HG02642 (cell line): ENCODE results near the gene SEMA4D.
A peak's percentile ranks its signal among the peaks of the same experiment; 100 is the strongest.

Experiments
- ATAC-seq: cut with Tn5 transposase; IDR thresholded peaks from one replicate; pipeline ENCODE4 v1.9.1; 2021; ENCODE audit warnings: mild to moderate bottlenecking; ENCODE audit not compliant: unreplicated experiment, poor library complexity

SEMA4D gene

DNA sequence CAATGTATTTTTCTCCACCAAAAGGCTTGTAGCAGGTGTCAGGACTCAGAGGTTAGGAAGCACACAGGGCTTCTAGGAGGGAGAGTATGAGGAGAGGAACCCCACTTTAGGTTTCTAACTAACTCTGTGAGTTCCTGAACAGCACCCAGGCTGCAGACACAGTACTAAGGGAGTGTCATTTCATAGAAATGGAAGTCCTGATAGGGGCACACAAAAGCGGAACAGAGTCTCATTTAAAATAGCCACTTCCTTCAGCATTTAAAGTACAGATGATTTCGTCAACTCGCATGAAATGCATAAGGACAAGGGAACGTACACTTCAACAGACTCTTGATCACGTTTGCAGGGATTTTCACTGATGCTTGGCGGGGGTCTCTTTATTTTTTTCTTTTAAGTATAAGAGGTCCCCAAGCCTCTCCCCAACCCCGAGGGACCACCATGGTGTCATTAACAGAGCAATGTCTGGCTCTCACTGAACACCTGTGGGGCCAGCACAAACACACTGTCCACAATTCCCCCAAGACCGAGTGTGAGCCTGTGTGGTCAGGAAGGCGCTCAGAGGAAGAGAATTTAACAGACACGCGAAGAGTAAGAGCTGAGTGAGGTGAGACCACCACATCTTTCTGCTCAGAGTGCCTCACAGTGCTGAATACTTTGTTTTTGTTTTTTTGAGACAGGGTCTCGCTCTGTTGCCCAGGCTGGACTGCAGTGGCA, 97.4 kb downstream of the SEMA4D start:
- ATAC-seq, result peak; percentile 71

DNA sequence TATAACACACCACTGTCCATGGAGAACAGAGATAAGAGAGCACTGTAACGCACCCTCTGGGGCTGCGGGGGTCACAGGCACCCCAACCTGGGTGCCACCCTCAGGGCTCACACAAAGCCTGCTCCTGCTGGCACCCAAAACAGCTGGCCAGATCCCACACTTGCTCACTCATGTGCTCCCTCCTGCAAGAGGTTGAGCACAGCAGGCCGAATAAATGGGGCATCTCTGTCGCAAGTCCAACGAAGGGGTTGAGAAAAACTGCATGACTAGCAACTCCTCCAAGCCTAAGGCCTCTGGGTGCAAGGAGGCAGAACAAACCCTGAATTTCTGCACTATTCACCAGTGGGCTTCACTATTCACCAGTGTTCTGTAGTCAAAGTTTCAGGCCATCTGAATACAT, 99.3 kb downstream of the SEMA4D start:
- no peak for ATAC-seq

DNA sequence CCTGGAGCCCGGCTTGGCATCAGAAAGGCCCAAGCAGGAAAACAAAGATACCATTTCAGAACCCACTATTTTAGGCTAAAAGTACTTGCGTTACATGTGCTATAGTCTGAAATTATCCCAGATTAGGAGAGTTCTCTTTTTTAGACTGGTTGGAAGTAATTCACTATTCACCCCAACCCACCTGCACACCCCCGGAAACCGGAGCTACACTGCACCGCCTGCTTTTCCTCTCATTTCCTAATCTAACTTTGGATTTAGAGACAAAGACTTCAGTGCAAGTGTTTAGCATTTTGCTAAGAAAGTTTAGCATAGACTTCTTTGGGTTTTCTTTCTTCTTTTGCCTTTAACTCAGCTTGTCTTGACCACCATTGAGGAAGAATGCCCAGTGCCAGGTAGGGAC, 100.4 kb downstream of the SEMA4D start:
- no peak for ATAC-seq

DNA sequence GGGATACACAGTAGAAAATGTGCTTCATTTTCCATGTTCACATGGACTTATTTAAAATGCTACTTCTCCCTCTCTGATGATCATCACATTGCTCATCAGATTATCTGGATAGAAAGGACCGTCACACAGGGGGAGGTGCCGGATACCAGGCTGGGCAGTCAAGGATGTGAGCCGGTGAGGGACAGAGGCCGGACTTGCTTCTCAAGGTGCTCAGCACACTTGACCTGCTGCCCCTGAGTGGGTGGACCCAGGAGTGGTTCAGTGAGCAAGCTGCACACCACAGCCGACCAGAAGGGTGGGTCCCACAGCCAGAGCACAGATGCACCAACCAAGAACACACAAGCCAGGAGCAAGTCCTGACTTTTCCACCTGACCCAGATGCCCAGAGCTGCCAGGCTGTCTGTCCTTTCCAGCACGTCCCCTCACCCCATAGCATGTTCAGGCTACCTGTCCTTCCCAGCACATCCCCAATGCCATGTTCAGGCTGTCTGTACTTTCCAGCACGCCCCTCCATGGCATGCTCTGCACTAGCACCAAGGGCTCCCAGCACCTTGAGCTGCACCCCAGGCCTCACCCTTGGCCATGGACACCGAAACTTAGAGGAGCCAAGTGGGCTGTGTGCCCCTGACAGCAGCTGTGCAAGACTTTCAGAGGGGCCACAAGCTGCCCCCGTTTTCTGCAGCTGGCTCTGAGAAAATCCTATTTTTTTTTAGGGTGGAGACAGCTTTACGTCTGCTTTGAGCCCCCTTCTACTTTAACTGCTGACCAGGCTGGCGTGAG, 101.8 kb downstream of the SEMA4D start:
- ATAC-seq, result no peak

DNA sequence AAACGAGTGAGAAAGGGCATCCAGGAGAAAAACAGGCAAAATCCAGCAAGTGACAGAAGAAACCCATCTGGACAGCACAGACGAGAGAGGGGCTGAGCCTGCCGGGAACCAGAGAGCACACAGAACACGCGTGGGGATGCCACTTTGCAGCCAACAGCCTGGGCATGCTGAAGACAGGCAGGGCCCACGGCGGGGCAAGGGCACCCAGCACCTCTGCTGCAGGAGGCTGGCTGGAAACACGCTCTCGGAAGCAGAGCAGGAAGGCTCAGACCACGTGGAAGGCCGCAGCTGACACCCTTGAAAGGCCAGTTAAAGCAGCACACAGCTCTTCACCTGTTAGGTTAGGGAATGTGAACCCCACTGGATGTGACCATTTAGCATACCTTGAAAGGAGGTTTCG, 103.5 kb downstream of the SEMA4D start:
- no peak for ATAC-seq

DNA sequence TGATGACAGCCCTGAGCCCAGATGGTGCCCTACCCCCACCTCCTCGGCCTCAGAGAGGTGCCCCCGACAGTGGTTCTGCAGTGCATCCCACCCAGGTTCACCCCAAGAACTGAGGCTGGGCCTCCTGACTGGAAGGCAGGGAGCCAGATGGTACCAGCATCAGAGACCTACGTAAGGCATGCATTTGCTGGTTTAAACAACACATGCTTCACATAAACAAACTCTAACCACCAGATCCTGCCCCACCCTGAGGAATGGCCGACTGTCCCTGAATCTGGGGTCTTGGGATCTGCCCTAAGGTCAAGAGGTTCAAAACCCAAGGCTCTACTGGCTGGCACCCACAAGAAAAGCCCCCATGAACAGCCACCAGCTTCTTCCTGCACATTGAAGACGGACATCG, 106.3 kb downstream of the SEMA4D start:
- no peak for ATAC-seq

DNA sequence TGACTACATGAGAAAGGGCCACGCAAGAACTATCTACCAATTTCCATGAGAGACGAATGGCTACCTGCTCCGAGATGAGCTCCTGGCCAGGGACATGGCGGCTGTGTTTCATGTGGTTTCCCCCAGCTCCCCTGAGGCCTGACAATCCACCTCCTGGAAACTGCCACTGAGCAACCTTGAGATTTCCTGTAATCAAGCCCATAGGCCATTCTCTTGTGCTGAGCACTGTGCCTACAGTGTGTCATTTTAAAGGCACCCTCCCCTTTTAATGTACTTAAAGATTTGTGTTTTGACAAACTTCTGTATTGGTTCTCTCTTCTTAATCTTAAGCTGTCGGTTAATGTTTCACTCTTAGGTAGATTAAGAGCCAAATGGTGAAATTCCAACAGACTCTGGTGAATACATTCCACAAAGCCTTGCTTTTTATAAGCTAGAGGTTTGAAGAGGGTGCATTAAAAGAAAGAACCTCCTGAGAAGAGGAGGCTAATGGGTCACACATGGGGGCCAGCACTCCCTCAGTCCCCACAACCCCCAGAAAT, 107.3 kb downstream of the SEMA4D start:
- no peak for ATAC-seq

DNA sequence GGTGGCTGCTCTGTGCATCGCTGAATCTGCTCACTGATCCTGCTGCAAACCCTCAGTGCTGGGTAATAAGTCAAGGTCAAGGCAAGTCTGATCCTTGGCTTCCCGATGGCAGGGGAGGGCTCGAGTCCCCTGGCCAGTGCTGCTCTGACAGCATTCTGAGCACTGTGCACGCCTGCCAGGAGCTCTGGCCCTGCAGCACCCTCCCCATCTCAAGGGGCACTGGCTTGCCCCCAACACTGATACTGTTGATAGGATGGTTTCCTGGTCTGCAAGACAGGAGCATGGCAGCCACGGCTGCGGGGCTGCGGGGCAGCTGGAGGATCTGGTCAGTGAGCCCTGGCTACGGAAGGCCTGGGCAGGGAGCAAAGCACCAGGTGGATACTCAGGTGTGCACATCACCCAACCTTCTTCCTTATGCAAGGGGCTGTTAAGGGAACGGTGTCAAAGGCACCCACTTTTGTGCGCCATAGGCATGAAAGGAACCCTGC, 107.8 kb downstream of the SEMA4D start:
- ATAC-seq, result no peak

DNA sequence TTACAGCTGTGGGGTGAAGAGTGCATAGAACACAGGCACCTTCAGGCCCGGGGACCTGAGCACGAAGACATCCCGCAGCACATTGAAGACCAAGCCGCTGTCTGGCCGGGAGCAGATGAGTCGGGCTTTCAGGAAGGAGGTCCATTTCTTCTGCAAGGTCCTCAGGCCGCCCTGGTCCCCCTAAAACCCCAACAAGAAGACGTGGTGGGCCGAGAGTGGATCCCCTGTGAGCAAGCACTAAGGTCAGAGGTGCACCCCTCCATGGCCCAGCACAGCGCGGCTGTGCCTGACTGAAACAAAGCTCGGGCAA, 109.1 kb downstream of the SEMA4D start:
- no peak for ATAC-seq

DNA sequence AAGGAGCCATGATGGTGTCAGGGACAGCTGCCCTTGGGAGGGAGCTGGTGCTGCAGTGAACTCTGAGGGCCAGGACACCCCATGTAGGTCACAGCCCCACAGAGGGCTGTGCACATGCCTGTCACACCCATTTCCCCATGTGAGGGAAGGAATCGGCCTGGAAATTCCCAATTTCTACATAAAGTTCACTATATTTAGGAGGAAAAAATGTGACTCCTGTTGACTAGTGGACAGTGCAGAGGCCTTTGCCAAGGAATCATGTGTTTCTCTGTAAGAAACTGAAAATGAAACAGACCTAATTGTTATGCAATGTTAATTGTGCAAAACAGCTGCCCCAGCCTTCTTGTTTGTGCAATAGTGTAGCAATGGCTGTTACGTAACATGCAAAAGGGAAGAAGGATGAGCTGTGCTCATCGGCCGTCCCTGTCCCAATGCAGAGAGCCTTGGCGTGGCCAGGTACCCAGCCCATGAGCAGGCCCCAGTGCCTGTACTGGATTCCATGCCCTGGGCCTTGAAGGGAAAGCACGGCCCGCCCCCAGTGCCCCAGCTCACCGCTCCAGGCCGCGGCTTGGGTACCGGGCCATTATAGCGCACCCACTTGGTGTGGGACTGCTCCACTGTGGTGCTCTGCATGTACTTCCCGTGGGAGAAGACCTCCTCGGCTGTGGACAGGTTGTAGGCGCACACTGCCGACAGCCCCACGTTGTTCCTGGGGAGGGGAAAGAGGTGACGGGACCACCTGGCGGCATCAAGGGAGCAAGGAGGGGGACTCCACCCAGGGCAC, 109.6 kb downstream of the SEMA4D start:
- no peak for ATAC-seq

DNA sequence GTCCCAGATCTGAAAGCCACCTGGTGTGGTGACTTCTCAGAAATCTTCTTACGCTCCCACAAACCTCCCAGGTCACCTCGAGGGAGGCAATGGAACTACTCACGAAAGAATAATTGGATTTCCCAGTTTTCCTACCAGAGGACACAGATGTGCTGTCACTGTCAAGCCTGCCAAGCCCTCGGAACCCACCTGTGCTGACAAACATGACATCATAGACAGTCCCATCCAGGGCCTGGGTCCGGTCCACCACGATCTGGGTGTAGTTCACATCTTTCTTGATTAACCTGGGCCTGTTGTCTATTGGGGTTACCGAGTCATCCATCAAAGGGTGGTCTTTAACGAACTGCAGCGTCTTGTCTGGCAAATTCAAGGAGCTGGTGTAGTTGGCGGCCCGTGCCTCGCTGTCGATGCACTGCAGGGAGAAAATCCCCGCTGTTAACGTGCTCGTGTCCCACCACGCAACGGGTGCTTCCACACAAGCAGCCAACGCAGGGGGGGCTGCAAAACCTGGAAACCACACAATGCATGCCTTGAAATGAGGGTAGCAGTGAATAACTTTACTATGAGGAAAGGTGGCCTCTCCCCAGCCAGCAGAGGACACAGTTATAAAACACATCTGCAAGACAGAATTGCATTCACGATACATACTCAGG, 110.6 kb downstream of the SEMA4D start:
- no peak for ATAC-seq

DNA sequence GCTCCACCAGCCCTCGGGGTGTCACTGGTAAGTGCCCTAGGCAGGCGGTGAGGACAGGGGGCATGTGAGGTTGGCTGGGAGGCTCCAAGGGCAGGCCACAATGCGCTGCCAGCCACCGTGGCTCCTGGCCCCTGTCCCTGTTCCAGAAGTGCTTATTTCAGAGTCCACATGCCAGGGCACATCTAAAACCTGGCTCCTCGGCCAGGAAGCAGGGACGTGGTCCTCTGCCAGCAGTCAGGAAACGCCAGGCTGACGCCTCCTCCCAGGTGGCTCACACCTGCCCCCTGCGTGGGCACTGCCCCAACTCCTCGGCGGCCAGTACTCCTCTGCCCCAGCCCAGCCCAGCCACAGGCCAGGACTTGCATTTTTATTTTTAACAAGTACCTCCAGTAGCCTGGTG, 111.1 kb downstream of the SEMA4D start:
- ATAC-seq, result no peak

DNA sequence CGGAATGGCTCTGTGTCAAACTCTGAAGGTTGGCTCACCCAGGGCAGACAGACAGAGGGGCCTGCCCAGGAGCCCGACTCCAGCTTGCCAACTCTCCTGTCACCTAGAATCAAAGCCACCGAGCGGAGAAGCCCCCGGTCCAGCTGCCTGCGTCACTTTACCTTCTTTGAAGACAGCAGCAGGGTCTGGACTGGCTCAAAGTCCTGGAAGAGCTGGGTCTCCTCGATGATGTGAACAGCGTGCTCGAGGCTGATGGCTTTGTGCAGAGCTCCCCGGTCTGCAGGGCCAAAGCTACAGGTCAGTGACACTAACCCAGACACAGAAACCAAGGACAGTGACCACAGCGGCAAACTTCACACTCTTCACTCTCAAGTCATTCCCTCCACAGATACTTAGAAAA, 111.7 kb downstream of the SEMA4D start:
- no peak for ATAC-seq

DNA sequence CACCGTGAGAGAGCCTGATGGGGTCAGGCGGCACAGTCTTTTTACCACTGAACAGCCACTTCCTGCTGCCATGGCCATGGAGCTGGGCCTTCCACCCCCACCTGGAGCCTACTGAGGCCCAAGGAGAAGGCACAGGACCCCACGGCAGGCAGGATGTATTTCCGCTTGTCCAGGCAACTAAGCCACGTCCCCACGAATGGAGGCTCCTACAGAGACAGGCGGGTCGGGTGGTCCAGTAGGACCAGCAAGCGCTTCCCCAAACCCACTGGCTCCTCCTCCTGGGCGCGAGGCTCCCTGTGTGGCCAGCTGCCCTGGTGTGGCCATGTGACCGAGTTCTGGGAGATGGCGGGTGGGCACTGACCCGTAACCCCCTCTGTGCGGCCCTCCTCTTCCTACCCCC, 113.1 kb downstream of the SEMA4D start:
- ATAC-seq, result no peak

DNA sequence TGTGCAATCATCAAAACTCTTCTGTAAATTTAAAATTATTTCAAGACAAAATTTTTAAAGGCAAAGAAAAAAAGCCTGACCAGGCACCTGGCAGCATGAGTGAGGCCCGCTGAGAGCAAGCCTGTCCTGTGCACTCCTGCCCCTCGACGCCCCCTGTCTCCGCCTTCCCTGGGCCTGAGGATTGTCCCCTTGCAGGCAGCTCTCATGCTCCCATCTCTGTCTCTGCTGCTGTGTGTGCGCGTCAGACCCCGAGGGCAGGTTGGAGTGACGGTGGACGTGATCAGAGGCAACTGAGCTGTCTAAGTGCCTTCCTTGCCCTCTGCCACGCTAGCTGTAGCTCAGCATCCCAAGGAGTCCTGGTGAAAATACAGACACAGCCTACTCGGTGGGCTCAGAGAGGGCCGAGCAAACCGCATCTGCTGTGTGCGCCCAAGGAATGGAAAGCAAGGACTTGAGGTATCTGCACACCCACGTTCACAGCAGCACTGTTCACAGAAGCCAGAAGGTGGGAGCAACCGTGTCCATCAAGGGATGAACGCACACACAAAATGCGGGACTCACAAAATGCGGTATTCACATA, 114.1 kb downstream of the SEMA4D start:
- ATAC-seq, result no peak

DNA sequence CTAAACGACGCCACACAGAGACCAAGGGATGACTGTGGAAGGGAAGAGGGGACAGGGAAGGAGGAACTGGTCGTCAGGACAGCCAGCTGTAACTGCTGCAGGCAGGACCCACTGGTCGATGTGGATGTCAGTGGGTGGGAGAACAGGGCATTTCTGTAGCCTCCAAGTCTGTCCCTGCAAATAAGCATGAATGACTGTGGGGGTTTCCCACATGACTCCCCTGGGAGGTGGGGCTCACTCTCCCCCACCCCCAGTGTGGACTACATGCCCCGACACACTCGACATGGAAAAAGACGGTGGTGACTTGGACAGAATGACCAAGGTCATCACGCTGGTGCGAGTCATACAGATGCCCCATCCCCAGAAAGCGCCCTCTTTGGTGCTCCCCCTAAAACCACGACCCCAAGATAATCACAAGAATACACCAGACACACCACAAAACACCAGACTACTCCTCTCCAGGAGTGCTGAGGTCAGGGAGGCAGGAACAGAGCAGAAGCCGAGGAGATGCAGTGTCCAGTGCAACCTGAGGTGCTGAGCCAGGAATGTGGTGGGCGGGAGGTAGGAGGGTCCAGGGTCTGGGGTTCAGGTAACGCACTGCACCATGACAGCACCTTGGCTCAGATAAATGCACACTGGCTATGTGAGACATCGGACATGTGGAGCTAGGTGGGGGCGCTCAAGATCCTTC, 114.7 kb downstream of the SEMA4D start:
- no peak for ATAC-seq

DNA sequence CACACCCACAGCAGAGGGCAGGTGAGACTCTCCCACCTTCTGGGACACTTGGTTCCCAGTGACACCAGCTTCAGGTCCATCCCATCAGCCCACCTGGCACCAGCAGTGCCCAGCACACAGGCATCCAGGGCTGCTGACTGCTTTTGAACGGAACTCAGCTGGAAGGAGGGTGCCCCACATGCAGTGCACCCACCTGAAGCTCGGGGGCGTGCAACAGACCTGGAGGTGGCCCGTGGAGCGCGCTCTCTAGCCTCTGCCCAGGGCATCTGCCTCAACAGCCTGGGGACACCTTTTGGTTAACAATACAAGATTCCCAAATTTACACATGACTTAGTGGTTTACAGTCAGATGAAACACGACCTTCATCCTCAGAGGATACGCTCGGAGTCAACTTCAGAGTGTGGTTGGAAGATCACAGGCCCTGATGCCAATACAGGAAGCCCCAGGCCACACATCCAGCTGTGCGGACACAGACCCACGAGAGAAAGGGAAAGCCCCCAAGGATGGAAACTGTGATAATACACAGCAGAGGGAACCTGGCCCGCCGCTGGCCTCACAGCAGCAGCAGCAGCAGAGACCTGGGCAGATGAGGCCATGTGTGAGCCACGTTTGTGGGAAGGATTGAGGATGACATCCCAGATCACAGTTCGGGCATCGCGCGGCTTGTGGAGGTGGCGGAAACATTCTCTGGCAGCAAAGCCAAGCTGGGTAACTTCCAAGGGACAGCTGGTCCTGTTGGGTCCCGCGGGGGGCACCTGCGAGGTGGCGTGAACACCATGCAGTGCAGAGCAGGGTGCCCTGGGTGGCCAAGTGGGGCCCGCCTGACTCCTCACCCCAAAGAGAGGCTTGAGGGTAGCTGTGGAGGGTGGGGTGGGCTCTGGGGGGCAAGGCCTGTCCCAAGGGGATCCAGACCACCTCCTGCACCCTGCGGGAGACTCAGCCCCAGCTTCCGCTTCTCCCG, 115.6 kb downstream of the SEMA4D start:
- no peak for ATAC-seq

DNA sequence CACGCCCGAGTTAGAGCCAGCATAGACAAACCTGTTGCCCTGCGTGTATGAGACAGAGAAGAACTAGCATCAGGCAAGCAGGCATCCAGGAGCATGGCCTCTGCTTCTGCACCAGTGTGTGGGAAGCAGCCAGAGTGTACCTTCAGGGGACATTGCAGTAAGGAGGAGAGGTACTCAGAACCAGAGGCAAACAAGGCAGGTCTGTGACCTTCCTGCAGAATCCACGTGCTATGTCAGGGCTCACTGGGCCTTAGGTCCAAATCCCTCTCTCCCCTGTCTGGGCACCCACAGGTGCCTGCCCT, 116.7 kb downstream of the SEMA4D start:
- ATAC-seq, result no peak
